ENCODE measurements around the gene BHLHA15.

BHLHA15 gene

DNA sequence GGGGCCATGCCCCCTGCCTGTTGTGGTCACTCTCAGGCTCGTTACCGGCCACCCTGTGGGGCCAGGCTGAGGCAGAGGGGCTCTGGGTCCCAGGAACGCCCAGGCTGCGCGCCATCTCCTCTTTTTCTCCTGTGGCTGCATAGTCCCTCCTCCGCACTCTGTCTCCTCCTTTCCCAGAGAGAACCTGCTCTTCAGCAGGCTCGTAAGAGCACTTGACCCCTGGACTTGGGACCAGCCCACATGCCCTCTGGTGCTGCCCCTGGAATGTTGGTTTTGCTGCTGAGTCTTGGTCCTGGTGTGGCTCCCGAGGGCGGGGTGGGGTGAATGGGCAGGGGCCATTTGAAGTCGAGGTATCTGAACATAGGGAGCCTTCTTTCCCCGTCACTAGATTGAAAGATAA lies 6.6 kb upstream of the BHLHA15 start:
- H3K4me1 ChIP-seq (ENCODE audit: control insufficient read depth, insufficient read depth, low read length), result no peaks in the 10 kb centered on the region
- H3K36me3 ChIP-seq (ENCODE audit: control insufficient read depth in 2 of 2, insufficient read depth in 1 of 2, low read length in 2 of 2), result peaks cover 0 to 24% of the 10 kb centered on the region in 2 experiments; a peak in 2 of 3 replicates
- H3K9me3 ChIP-seq (ENCODE audit: control insufficient read depth, insufficient read depth, low read depth, low read length), result no peaks in the 10 kb centered on the region
- no peak overlapping the region for H3K4me3 ChIP-seq (ENCODE audit: low read depth, low read length)
- no peak for TF ChIP-seq ZFP69B (tag by site-specific recombination; IDR thresholded peaks at IDR 0.05)
- TF ChIP-seq ZBTB20 (tag by site-specific recombination; IDR thresholded peaks at IDR 0.05), result no peak
- no peak for TF ChIP-seq ZIC2 (tag by site-specific recombination; IDR thresholded peaks at IDR 0.05)
- TF ChIP-seq ZNF558 (tag by site-specific recombination; IDR thresholded peaks at IDR 0.05), result no peak
- TF ChIP-seq OSR2 (tag by site-specific recombination; IDR thresholded peaks at IDR 0.05), result no peak
- TF ChIP-seq ZNF549 (tag by site-specific recombination; IDR thresholded peaks at IDR 0.05), result no peak
- no peak for TF ChIP-seq ZNF302 (tag by site-specific recombination; IDR thresholded peaks at IDR 0.05; ENCODE audit: low read depth)
- TF ChIP-seq, protein P1, sequence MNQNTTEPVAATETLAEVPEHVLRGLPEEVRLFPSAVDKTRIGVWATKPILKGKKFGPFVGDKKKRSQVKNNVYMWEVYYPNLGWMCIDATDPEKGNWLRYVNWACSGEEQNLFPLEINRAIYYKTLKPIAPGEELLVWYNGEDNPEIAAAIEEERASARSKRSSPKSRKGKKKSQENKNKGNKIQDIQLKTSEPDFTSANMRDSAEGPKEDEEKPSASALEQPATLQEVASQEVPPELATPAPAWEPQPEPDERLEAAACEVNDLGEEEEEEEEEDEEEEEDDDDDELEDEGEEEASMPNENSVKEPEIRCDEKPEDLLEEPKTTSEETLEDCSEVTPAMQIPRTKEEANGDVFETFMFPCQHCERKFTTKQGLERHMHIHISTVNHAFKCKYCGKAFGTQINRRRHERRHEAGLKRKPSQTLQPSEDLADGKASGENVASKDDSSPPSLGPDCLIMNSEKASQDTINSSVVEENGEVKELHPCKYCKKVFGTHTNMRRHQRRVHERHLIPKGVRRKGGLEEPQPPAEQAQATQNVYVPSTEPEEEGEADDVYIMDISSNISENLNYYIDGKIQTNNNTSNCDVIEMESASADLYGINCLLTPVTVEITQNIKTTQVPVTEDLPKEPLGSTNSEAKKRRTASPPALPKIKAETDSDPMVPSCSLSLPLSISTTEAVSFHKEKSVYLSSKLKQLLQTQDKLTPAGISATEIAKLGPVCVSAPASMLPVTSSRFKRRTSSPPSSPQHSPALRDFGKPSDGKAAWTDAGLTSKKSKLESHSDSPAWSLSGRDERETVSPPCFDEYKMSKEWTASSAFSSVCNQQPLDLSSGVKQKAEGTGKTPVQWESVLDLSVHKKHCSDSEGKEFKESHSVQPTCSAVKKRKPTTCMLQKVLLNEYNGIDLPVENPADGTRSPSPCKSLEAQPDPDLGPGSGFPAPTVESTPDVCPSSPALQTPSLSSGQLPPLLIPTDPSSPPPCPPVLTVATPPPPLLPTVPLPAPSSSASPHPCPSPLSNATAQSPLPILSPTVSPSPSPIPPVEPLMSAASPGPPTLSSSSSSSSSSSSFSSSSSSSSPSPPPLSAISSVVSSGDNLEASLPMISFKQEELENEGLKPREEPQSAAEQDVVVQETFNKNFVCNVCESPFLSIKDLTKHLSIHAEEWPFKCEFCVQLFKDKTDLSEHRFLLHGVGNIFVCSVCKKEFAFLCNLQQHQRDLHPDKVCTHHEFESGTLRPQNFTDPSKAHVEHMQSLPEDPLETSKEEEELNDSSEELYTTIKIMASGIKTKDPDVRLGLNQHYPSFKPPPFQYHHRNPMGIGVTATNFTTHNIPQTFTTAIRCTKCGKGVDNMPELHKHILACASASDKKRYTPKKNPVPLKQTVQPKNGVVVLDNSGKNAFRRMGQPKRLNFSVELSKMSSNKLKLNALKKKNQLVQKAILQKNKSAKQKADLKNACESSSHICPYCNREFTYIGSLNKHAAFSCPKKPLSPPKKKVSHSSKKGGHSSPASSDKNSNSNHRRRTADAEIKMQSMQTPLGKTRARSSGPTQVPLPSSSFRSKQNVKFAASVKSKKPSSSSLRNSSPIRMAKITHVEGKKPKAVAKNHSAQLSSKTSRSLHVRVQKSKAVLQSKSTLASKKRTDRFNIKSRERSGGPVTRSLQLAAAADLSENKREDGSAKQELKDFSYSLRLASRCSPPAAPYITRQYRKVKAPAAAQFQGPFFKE (tag by site-specific recombination; IDR thresholded peaks at IDR 0.05; ENCODE audit: borderline replicate concordance), result no peak
- no peak for TF ChIP-seq ZNF426 (tag by site-specific recombination; IDR thresholded peaks at IDR 0.05)
- H3K27ac ChIP-seq (ENCODE audit: extremely low read depth, low read depth, low read length), result no peak overlapping the region
- ChIA-PET CTCF (no interaction called here), POLR2A (no interaction called here)

DNA sequence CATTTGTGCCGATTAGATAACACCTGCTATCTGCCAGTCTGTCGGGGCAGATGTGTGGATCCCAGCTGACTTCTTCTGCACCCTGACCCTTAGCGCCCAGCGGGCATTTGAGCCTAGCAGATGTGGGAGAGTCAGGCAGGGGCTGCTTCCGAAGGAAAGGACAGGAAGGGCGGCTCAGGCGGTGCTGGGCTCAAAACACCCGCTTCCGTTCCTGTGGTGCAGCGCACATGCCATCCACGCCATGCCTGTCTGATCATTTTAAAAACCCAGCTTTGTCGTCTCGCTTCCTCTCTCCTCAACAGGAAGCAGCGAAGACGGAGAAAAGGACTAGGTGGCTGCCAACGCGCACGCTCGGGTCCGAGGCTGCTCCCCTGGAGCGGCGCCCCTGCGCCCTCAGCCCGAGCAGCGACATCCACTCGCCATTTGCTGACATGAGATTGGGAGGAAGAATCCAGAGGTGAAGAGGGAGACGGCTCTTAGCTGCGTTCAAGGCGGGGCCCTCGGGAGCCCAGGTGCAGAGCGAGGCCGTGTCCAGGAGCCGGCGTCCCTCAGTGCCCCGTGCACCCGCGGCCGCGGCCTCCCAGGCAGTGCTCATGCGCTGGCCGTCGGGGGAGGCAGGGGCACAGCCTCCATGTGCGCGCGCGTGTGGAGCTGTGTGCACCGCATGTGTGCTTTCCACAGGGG lies 5.9 kb upstream of the BHLHA15 start:
- Histone ChIP-seq H3K27ac (ENCODE audit: extremely low read depth, low read depth, low read length) (no peak overlapping the region), H3K36me3 (ENCODE audit: control insufficient read depth in 2 of 2, insufficient read depth in 1 of 2, low read length in 2 of 2) (peaks cover 0 to 24% of the 10 kb centered on the region in 2 experiments; a peak in 2 of 3 replicates), H3K4me3 (ENCODE audit: low read depth, low read length) (no peak overlapping the region), H3K9me3 (ENCODE audit: control insufficient read depth, insufficient read depth, low read depth, low read length) (no peaks in the 10 kb centered on the region), H3K4me1 (ENCODE audit: control insufficient read depth, insufficient read depth, low read length) (no peaks in the 10 kb centered on the region)
- ChIA-PET POLR2A (no interaction called here), CTCF (interaction anchor here (0.5 to 0.6 kb wide), 2 partner anchors 42 to 89 kb away, joined by 3 read pairs; no protein-coding TSS in a partner anchor)
- TF ChIP-seq, protein P2, sequence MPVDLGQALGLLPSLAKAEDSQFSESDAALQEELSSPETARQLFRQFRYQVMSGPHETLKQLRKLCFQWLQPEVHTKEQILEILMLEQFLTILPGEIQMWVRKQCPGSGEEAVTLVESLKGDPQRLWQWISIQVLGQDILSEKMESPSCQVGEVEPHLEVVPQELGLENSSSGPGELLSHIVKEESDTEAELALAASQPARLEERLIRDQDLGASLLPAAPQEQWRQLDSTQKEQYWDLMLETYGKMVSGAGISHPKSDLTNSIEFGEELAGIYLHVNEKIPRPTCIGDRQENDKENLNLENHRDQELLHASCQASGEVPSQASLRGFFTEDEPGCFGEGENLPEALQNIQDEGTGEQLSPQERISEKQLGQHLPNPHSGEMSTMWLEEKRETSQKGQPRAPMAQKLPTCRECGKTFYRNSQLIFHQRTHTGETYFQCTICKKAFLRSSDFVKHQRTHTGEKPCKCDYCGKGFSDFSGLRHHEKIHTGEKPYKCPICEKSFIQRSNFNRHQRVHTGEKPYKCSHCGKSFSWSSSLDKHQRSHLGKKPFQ (tag by site-specific recombination; IDR thresholded peaks at IDR 0.05), result no peak
- TF ChIP-seq KLF16 (tag by site-specific recombination; IDR thresholded peaks at IDR 0.05), result no peak
- TF ChIP-seq ZNF133 (tag by site-specific recombination; IDR thresholded peaks at IDR 0.05), result no peak
- TF ChIP-seq, protein P3, sequence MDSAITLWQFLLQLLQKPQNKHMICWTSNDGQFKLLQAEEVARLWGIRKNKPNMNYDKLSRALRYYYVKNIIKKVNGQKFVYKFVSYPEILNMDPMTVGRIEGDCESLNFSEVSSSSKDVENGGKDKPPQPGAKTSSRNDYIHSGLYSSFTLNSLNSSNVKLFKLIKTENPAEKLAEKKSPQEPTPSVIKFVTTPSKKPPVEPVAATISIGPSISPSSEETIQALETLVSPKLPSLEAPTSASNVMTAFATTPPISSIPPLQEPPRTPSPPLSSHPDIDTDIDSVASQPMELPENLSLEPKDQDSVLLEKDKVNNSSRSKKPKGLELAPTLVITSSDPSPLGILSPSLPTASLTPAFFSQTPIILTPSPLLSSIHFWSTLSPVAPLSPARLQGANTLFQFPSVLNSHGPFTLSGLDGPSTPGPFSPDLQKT (IDR thresholded peaks at IDR 0.05; ENCODE audit: borderline replicate concordance, low read depth, low read length), result no peak
- no peak for TF ChIP-seq ZEB2 (tag by site-specific recombination; IDR thresholded peaks at IDR 0.05)
- TF ChIP-seq HOXD13 (CRISPR knock-in tag; IDR thresholded peaks at IDR 0.05; ENCODE audit: borderline replicate concordance), result no peak
- no peak for TF ChIP-seq ZNF830 (tag by site-specific recombination; IDR thresholded peaks at IDR 0.05; ENCODE audit: low read depth)
- TF ChIP-seq GFI1B (tag by site-specific recombination; IDR thresholded peaks at IDR 0.05), result no peak
- TF ChIP-seq ZFP41 (tag by site-specific recombination; IDR thresholded peaks at IDR 0.05; ENCODE audit: borderline replicate concordance), result no peak
- TF ChIP-seq ZNF768 (tag by site-specific recombination; IDR thresholded peaks at IDR 0.05), result no peak
- no peak for TF ChIP-seq ZNF112 (tag by site-specific recombination; IDR thresholded peaks at IDR 0.05)
- TF ChIP-seq ZNF76 (tag by site-specific recombination; IDR thresholded peaks at IDR 0.05; ENCODE audit: borderline replicate concordance, low read depth), result no peak
- no peak for TF ChIP-seq ZNF19 (tag by site-specific recombination; IDR thresholded peaks at IDR 0.05; ENCODE audit: low read depth)

All from HEK293 (cell line).